Lower lobe of right lung (tissue), 2 donors: ENCODE results near the gene TMEM256. TPM values are rescaled to one million over a fixed set of nuclear protein-coding genes. Genes with fewer than 3 reads are reported as not detected.
A peak's percentile ranks its signal among the peaks of the same experiment; 100 is the strongest.

ENCODE experiments used
- ATAC-seq, 2 donors: fragments of 200-7000 bp; cut with Tn5 transposase; one replicate each; pipeline ENCODE4 v1.9.1; 2020 to 2022; ENCODE audit warnings: mild to moderate bottlenecking in 2 of 2, moderate library complexity in 2 of 2
- DNase-seq: peaks from one replicate; pipeline ENCODE4 v3.0.0-alpha.2; 2020
- H3K27ac ChIP-seq: fragments of 200-600 bp; one replicate; pipeline ENCODE4 v1.8.0; 2022
- H3K27me3 ChIP-seq: fragments of 200-600 bp; one replicate; pipeline ENCODE4 v1.8.0; 2022; ENCODE audit warnings: low read depth
- H3K36me3 ChIP-seq: fragments of 200-600 bp; one replicate; pipeline ENCODE4 v1.8.0; 2022; ENCODE audit warnings: mild to moderate bottlenecking
- H3K4me1 ChIP-seq: fragments of 200-600 bp; one replicate; pipeline ENCODE4 v1.8.0; 2022
- H3K4me3 ChIP-seq: fragments of 200-600 bp; one replicate; pipeline ENCODE4 v1.8.0; 2022; ENCODE audit warnings: mild to moderate bottlenecking
- H3K9me3 ChIP-seq: fragments of 200-600 bp; one replicate; pipeline ENCODE4 v1.8.0; 2022
- CTCF ChIP-seq: fragments of 200-600 bp; IDR thresholded peaks from one replicate; pipeline ENCODE4 v1.8.0; 2022; ENCODE audit warnings: antibody characterized with exemption, mild to moderate bottlenecking
- intact Hi-C: fragments of 100-400 bp; cut with DNase I; formaldehyde crosslinking; loops from one replicate; pipeline ENCODE4 v1.11.0; 2022
- total RNA-seq: library from RNA; stranded (reverse); fragmentation: NEBNext Ultra II Directional; extraction: Animal tissue kit (Norgen Biotek cat#: 25700); gene quantifications from one replicate; pipeline ENCODE4 v1.2.1, GENCODE V29; 2021
- donor health status: DM: no; HTN: yes; CAD: no; lungs with severe emphysema.

Gene TMEM256
- total RNA-seq, 1 donor from 2014 or later = 51.2 TPM

GRCh38 chr17:7407485-7408251 is 3.8 kb upstream of the TMEM256 start, which contains the start of gene NLGN2:
NLGN2 (plus strand) TSS chr17:7407845; CDS start chr17:7408256, 411 bp downstream.
- no peaks in the 10 kb centered on the region for H3K9me3 ChIP-seq
- no peak for ATAC-seq
- no peak for TF ChIP-seq CTCF
- H3K27ac ChIP-seq = no peak within 1 kb of the TSS
- DNase-seq = no peak
- H3K27me3 ChIP-seq = no peaks in the 10 kb centered on the region
- no peaks in the 10 kb centered on the region for H3K36me3 ChIP-seq
- no peak within 1 kb of the TSS for H3K4me3 ChIP-seq
- H3K4me1 ChIP-seq = peaks cover 13% of the 10 kb centered on the region
- intact Hi-C loops = no loop called here

- H3K36me3 ChIP-seq = no peaks in the 10 kb centered on the region
- TF ChIP-seq CTCF = no peak
- H3K4me3 ChIP-seq = no peak overlapping the region
- H3K9me3 ChIP-seq = no peaks in the 10 kb centered on the region
- H3K27me3 ChIP-seq = no peaks in the 10 kb centered on the region
- peaks cover 19% of the 10 kb centered on the region for H3K4me1 ChIP-seq
- no peak for ATAC-seq
- no peak for DNase-seq
- H3K27ac ChIP-seq = no peak overlapping the region
- intact Hi-C loops = no loop called here
These were observed 3.2 kb upstream of the TMEM256 start for GRCh38 chr17:7407082-7407481.

GRCh38 chr17:7406235-7406825 is 2.4 kb upstream of the TMEM256 start:
- H3K27ac ChIP-seq = no peak overlapping the region
- no peak overlapping the region for H3K4me3 ChIP-seq
- intact Hi-C loops = no loop called here
- peaks cover 20% of the 10 kb centered on the region for H3K4me1 ChIP-seq
- no peak for TF ChIP-seq CTCF
- no peaks in the 10 kb centered on the region for H3K9me3 ChIP-seq
- ATAC-seq (no peak), DNase-seq (no peak)
- no peaks in the 10 kb centered on the region for H3K36me3 ChIP-seq
- H3K27me3 ChIP-seq = no peaks in the 10 kb centered on the region

- H3K36me3 ChIP-seq = no peaks in the 10 kb centered on the region
- no peaks in the 10 kb centered on the region for H3K9me3 ChIP-seq
- no peak for TF ChIP-seq CTCF
- H3K27ac ChIP-seq = peak overlapping the region; percentile 69
- DNase-seq (no peak), ATAC-seq (no peak)
- peaks cover 20% of the 10 kb centered on the region for H3K4me1 ChIP-seq
- H3K27me3 ChIP-seq = no peaks in the 10 kb centered on the region
- intact Hi-C loops = no loop called here
- H3K4me3 ChIP-seq = peak overlapping the region; percentile 77
These were observed 1.7 kb upstream of the TMEM256 start for GRCh38 chr17:7405350-7406234.

GRCh38 chr17:7404737-7405349 is 946 bp upstream of the TMEM256 start:
- no peaks in the 10 kb centered on the region for H3K27me3 ChIP-seq
- H3K4me1 ChIP-seq = peaks cover 20% of the 10 kb centered on the region
- H3K36me3 ChIP-seq = no peaks in the 10 kb centered on the region
- TF ChIP-seq CTCF = peak; percentile 6
- H3K27ac ChIP-seq = peak overlapping the region; percentile 69
- H3K9me3 ChIP-seq = no peaks in the 10 kb centered on the region
- DNase-seq (peak; percentile 72), ATAC-seq (peak; percentile 52 to 61)
- intact Hi-C loops = no loop called here
- peak overlapping the region; percentile 77 for H3K4me3 ChIP-seq
